ENCODE measurements around the gene GALNT14. TPM values are rescaled to one million over a fixed set of nuclear protein-coding genes. Genes with fewer than 3 reads are reported as not detected.

The GALNT14 gene
- polyA plus RNA-seq, 1 experiment, result 3.5 TPM

Other genes with a start within 250 kb of the GALNT14 start
- gene CAPN14, start 79.1 kb upstream of the GALNT14 start, polyA plus RNA-seq (2011; rRNA removed), result 0.10 TPM in 2 replicates
- gene EHD3, start 95.7 kb upstream of the GALNT14 start, polyA plus RNA-seq (2011; rRNA removed), result 46.5 and 69.4 TPM in 2 replicates